Prostate gland (tissue), 2 donors: ENCODE data around the gene NUCKS1. TPM values are rescaled to one million over a fixed set of nuclear protein-coding genes. Genes with fewer than 3 reads are reported as not detected.

Experiments used
- DNase-seq: peaks from one replicate; pipeline ENCODE4 v3.0.0-alpha.2; 2019; ENCODE audit warnings: low spot score
- H3K27ac ChIP-seq, 2 donors: fragments of 200-600 bp; sonication (generic); 2 replicates each; pipeline ENCODE4 v1.5.1; 2017 to 2019
- H3K27me3 ChIP-seq: fragments of 200-600 bp; sonication (generic); replicated peaks from 2 replicates; pipeline ENCODE4 v1.5.1; 2019; ENCODE audit not compliant: insufficient read depth
- H3K36me3 ChIP-seq, 2 donors: fragments of 200-600 bp; sonication (generic); 1 replicate in 1 of 2; 2 replicates in 1 of 2; pipeline versions ENCODE4 v1.5.1 to v1.8.1; 2017 to 2019
- H3K4me1 ChIP-seq: fragments of 200-600 bp; sonication (generic); replicated peaks from 2 replicates; pipeline ENCODE4 v1.5.1; 2019
- H3K4me3 ChIP-seq, 2 donors: fragments of 200-600 bp; sonication (generic); 2 replicates each; pipeline ENCODE4 v1.5.1; 2017 to 2019
- H3K9me3 ChIP-seq: fragments of 200-600 bp; sonication (generic); 2 replicates; pipeline ENCODE4 v1.5.1; 2017
- POLR2A ChIP-seq: fragments of 450-650 bp; IDR thresholded peaks from one replicate; pipeline ENCODE4 v1.6.1; 2016; ENCODE audit warnings: antibody characterized with exemption, mild to moderate bottlenecking
- POLR2AphosphoS5 ChIP-seq: sonication (generic); formaldehyde crosslinking; IDR thresholded peaks from one replicate; pipeline ENCODE4 v1.6.1; 2017; ENCODE audit warnings: antibody characterized with exemption
- WGBS: methylation state at CpG from one replicate; pipeline ENCODE4 v1.1.5; 2018; 5-methylcytosine and 5-hydroxymethylcytosine counted together
- intact Hi-C: fragments of 100-400 bp; cut with DNase I; formaldehyde crosslinking; loops from one replicate; pipeline ENCODE4 v1.14.2; 2022
- total RNA-seq, 2 donors: library from RNA; depleted of rRNA; stranded (reverse); fragments of >200 nt; gene quantifications; one replicate each; pipeline ENCODE4 v1.1.0, GENCODE V29; 2016
- TF ChIP-seq, protein P1 (sequence below), 4 experiments: fragments of 200-600 bp in 2 of 4; fragments of 450-650 bp in 2 of 4; sonication (generic) in 2 of 4; IDR thresholded peaks; 1 replicate in 3 of 4; 2 replicates in 1 of 4; pipeline ENCODE4 v1.5.1; 2016 to 2019; ENCODE audit warnings: antibody characterized with exemption in 4 of 4, mild to moderate bottlenecking in 2 of 4, moderate library complexity in 2 of 4

The NUCKS1 gene
- total RNA-seq, 2 donors from 2014 or later = 102 to 111 TPM

DNA sequence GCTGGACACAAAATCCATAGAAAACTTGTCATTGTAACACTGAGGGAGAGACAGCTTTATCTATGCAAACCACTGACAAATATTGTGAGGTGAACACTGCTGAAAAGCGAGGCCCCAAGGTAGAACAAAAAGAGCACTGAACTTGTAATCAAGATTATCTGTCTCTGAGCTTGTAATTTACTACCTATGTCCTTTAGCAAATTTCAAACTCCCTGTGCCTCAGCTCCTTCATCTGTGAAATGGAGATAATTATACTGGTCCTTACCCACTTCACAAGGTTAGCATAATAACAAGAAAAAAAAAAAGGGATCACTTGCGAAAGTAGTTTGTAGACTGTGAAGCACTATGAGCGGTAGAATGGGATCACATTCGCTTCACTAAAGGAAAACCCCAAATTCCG lies 4.9 kb upstream of the NUCKS1 start:
- no peak overlapping the region for H3K27ac ChIP-seq
- 75% methylated on average over 5 of the region's 5 CpGs for WGBS
- TF ChIP-seq, protein P1, sequence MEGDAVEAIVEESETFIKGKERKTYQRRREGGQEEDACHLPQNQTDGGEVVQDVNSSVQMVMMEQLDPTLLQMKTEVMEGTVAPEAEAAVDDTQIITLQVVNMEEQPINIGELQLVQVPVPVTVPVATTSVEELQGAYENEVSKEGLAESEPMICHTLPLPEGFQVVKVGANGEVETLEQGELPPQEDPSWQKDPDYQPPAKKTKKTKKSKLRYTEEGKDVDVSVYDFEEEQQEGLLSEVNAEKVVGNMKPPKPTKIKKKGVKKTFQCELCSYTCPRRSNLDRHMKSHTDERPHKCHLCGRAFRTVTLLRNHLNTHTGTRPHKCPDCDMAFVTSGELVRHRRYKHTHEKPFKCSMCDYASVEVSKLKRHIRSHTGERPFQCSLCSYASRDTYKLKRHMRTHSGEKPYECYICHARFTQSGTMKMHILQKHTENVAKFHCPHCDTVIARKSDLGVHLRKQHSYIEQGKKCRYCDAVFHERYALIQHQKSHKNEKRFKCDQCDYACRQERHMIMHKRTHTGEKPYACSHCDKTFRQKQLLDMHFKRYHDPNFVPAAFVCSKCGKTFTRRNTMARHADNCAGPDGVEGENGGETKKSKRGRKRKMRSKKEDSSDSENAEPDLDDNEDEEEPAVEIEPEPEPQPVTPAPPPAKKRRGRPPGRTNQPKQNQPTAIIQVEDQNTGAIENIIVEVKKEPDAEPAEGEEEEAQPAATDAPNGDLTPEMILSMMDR (IDR thresholded peaks at IDR 0.05) = no peak
- TF ChIP-seq POLR2A (no peak), POLR2AphosphoS5 (no peak)
- no peaks in the 10 kb centered on the region for H3K36me3 ChIP-seq
- intact Hi-C loops = no loop called here
- H3K4me3 ChIP-seq = no peak overlapping the region
- no peaks in the 10 kb centered on the region for H3K4me1 ChIP-seq
- DNase-seq = no peak
- no peaks in the 10 kb centered on the region for H3K27me3 ChIP-seq
- H3K9me3 ChIP-seq = no peaks in the 10 kb centered on the region

DNA sequence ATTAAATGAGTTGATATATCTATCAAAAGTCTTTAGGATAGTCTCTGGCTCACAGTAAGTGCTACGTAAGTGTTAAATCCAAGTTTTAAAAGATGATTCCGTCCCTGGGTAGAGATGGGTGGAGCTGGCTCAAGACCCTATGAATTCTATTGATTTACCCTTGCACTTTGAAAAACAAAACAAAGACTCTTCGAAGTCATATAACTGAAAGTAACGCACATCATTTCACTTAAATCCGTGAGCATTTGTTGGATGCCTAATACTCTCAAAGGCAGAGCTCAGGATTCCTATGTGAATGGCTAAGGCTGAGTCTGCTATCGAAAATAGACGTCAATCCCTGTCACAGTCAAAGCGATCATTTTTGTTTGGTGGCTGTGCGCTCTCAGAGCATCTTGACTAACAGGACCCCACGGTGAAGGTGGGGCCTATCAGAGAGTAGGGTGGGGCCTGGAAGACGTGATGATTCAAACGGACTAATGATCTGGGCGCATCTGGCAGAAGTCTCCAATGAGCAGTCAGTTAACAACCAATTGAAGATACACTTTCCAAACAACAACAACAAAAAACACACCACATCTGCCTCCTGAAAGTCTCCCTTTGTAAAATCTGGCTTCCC lies 1.2 kb upstream of the NUCKS1 start:
- no peak for DNase-seq
- Histone ChIP-seq H3K9me3 (no peaks in the 10 kb centered on the region), H3K4me3 (no peak overlapping the region), H3K27me3 (no peaks in the 10 kb centered on the region), H3K27ac (no peak overlapping the region), H3K4me1 (no peaks in the 10 kb centered on the region), H3K36me3 (no peaks in the 10 kb centered on the region)
- TF ChIP-seq POLR2A (no peak), POLR2AphosphoS5 (no peak)
- TF ChIP-seq, protein P1 (IDR thresholded peaks at IDR 0.05) = no peak
- intact Hi-C loops = no loop called here
- 86% methylated on average over 13 of the region's 13 CpGs for WGBS

DNA sequence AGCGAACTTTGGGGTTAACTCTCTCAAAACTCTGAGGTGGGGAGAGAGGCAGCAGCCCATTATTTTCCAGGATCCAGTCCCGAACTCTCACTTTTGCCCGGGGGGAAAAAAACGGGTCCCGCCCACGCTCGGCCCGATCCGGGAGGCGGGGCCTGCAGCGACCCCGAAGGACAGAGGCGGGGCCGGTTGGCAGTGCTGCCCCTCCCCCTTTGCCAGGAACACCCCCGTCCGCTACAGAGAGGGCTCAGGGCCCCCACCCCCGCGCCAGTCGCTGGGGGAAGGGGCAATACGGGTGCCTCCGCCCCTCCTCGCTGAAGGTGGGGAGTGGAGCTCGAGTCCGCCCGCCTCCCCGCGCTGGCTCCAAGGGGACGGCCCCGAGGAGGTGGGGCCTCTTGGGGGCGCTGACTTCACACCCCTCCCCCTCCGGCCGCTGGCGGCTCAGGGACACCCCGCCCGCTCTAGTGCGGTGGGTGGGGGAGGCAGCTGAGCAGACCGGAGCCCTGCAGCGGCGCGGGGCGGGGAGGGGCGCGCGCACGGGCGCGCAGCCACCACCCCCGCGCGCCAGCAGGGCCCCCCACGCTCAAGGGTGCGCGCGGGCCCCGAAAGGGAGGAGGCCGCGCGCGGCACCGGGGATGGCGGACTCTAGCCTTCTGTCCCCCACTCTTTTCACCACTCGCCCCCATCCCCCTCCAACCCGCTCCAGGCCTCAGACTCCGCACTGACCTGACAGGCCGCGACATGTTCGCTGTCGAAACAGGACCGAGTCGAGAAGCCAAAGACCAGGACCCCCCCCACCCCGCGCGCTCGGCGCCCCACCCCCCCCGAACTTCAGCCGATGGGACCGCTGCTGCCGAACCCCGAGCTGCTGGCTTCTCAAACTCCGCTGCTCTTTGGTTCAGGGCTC lies 496 bp downstream of the NUCKS1 start:
- TF ChIP-seq, protein P1 (IDR thresholded peaks at IDR 0.05) = peak in 1 of 4 experiments; percentile 28
- TF ChIP-seq POLR2A (peak; percentile 88), POLR2AphosphoS5 (peak; percentile 90)
- H3K27me3 ChIP-seq = no peaks in the 10 kb centered on the region
- peak overlapping the region; percentile 98 to 100 for H3K27ac ChIP-seq
- H3K36me3 ChIP-seq = no peaks in the 10 kb centered on the region
- H3K4me1 ChIP-seq = no peaks in the 10 kb centered on the region
- DNase-seq = peak; percentile 95
- WGBS = under 1% methylated on average over 65 of the region's 81 CpGs
- intact Hi-C loops = no loop called here
- H3K9me3 ChIP-seq = no peaks in the 10 kb centered on the region
- peak overlapping the region; percentile 82 to 99 for H3K4me3 ChIP-seq

DNA sequence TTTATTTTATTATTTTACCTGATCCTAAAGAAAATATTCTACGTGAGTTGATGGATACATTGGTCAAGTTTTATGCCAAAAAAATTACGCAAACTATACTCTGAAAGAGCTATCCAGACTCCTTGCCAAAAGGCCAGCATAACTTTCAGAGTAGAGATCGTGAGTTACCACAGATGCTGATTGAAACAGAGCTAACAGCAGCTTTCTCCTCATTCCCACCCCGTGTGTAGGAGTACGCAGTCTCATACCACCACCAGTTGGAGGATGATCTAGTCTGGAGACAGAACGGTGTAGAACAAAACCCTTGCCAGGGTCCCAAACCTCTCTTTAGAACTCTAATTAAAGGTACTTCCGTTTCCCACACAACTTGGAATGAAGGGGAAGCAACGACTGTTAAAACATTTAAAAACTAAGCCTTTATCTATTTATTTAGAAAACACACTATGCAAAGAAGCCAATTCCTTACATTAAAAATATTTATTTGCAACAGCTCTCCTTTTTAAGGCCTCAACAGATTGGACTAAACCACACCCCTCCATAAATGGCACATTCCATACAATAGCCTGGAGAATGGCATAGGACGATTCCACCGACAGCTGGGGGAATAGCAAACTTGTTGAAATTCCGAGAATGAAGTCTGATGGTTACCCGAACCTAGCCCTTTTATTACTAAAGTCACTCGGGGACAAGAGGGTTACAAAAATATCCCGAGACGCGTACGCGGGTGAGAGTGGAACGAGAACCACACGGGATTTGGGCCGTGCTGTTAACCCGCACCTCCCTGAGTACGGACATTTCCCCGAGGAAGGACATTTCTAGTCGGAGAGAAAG lies 1.4 kb downstream of the NUCKS1 start:
- Histone ChIP-seq H3K9me3 (no peaks in the 10 kb centered on the region), H3K4me1 (no peaks in the 10 kb centered on the region), H3K27me3 (no peaks in the 10 kb centered on the region), H3K27ac (peak overlapping the region; percentile 98 to 100), H3K4me3 (peak overlapping the region; percentile 82 to 99), H3K36me3 (no peaks in the 10 kb centered on the region)
- intact Hi-C loops = no loop called here
- under 1% methylated on average over 25 of the region's 25 CpGs for WGBS
- TF ChIP-seq POLR2A = no peak
- TF ChIP-seq, protein P1 (IDR thresholded peaks at IDR 0.05) = no peak
- DNase-seq = peak; percentile 33
